KOPT-K1 (cell line): ENCODE measurements around the gene RAP1B.
"Not testable (repeated sequence)": the region's sequence is repeated elsewhere in the genome, so short reads cannot be mapped to it uniquely, and the experiment has no call there.

Source experiments
- H3K27ac ChIP-seq: fragments of 200-600 bp; sonication (generic); 2 replicates; pipeline ENCODE4 v1.5.1; 2016; ENCODE audit warnings: antibody characterized with exemption, mild to moderate bottlenecking, low read depth, low read length; ENCODE audit not compliant: poor library complexity, severe bottlenecking
- H3K36me3 ChIP-seq: fragments of 200-600 bp; sonication (generic); 2 replicates; pipeline ENCODE4 v1.5.1; 2017; ENCODE audit warnings: antibody characterized with exemption, mild to moderate bottlenecking, low read length, moderate library complexity; ENCODE audit not compliant: insufficient read depth
- H3K9me3 ChIP-seq: fragments of 200-600 bp; sonication (generic); 2 replicates; pipeline ENCODE4 v1.5.1; 2017; ENCODE audit warnings: antibody characterized with exemption, low read length, mild to moderate bottlenecking; ENCODE audit not compliant: insufficient read depth, poor library complexity, severe bottlenecking

RAP1B gene

DNA sequence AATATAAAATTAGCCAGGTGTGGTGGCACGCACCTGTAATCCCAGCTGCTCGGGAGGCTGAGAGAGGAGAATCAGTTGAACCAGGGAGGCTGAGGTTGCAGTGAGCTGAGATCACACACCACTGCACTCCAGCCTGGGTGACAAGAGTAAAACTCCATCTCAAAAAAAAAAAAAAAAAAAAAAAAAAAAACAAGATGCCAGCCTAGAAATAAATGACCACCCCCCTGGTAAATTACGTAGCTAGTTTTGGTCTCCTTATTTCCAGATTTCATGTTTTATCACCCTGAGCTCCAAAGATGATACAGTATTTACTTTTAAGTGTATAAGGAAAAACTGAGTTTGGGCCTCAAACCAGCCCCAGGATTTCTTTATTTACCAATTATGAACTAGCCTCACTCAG lies 26.7 kb downstream of the RAP1B start:
- H3K27ac ChIP-seq, H3K9me3 ChIP-seq: not testable (repeated sequence)
- peaks cover 36% of the 10 kb centered on the region for H3K36me3 ChIP-seq

DNA sequence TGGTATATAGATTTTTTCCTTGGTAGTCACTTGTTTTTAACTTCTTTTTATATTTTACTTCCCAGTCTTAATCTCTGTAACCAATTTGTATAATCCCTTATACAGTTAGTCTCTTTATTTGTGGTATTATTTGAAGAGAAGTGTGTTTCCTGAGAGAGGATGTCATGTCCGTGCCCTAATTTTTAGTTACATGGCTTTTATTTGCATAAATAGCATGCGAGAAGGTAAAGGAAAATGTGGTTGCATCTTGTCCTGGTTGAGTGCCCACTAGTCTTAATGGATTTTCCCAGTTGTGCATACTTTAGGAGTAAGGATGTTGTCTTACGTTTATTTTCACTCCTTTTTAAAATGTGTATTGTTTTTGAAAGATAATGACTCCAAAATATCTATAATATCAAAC lies 27.5 kb downstream of the RAP1B start:
- Histone ChIP-seq H3K9me3 (no peaks in the 10 kb centered on the region), H3K36me3 (peaks cover 38% of the 10 kb centered on the region), H3K27ac (no peak overlapping the region)

DNA sequence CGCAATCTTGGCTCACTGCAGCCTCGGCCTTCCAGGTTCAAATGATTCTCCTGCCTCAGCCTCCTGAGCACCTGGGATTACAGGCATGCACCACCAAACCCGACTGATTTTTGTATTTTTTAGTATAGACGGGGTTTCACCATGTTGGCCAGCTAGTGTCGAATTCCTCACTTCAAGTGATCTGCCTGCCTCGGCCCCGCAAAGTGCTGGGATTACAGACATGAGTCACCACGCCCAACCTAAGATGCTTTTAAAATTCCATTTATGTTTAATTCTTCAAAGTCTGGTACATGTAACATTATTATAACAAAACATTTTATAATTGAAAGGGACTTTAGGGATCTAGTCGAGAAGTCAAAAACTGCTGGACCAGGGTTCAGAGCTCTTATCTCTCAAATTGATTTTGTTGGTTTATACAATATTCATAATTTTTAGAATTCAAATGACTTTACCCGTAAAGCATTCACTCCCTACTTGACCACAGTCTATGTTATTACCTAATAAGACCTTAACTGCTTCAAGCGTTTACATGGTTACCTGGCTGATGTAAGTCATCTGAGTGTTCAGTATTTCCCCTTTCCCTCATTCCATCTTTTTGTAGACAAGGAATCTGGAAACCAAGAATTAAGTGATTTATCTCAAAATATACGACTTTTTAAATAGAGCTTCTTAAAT lies 28.2 kb downstream of the RAP1B start:
- no peak overlapping the region for H3K27ac ChIP-seq
- no peaks in the 10 kb centered on the region for H3K9me3 ChIP-seq
- H3K36me3 ChIP-seq: peaks cover 42% of the 10 kb centered on the region

DNA sequence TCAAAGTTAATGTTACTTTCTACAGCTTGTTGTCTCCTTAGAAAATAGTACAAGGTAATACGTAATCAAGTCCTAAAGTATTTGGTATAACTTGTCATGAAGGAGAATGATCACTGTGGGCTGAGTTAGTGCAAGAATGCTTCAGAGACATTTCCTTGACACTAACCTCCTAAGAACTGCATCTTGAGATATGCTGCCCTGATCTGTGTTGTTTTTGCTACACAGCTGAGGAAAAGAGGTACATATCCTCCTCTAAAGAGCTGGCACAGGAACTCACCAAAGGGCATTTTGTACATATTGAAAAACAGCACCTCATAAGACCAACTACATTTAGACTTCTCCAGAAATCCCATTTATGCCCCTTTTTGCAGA lies 28.7 kb downstream of the RAP1B start:
- no peak overlapping the region for H3K27ac ChIP-seq
- no peaks in the 10 kb centered on the region for H3K9me3 ChIP-seq
- H3K36me3 ChIP-seq: peaks cover 42% of the 10 kb centered on the region

DNA sequence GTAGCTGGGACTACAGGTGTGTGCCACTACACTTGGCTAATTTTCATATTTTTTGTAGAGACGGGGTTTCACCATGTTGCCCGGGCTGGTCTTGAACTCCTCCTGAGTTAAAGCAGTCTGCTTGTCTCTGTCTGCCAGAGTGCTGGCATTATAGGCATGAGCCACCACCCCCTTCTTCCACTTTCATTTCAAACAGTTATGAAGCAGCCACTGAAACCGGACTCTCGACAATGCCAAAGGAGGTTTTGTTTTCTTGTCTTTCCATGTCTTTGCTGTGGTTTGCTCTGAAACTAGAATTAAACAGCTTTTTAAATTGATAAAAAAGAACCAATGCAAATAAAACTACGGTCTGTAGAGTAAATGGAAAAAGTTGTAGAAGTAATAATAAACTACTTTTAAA lies 30.4 kb downstream of the RAP1B start:
- Histone ChIP-seq H3K27ac (no peak overlapping the region), H3K36me3 (peaks cover 53% of the 10 kb centered on the region), H3K9me3 (no peaks in the 10 kb centered on the region)

DNA sequence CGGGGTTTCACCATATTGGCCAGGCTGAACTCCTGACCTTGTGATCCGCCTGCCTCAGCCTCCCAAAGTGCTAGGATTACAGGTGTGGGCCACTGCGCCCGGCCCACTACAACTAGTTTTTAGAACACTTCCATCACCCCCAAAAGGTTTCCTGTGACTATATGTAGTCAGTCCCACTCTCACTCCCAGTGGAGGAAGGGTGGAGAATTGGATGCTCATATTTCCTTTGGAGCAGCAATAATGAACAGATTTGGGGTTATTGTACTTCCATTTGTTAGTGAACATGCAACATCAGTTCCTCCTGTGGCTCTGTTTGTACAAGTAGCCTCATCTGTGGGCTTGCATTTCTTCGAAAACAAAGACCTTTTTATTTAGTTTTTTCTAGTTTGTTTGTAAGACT lies 35.8 kb downstream of the RAP1B start:
- Histone ChIP-seq H3K36me3 (peaks cover 74% of the 10 kb centered on the region), H3K9me3 (no peaks in the 10 kb centered on the region), H3K27ac (no peak overlapping the region)

DNA sequence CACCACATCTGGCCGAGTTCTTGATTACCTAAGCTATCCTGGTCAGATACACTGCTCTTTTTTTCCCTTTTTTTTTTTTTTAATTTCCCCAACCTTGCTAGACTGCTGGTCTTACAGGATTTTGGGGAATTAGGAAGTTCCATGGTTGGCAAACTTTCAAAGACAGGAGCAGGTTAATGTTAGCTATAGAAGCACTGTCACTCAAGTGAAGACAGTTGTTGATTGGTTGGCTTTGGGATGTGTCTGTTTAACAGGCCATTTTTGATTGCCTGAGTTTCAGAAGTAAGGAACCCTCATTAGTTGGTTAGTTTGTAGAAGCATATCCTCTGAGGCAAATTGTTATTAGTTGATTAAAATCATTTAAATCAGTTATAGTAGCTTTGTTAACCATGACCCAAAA lies 36.8 kb downstream of the RAP1B start:
- Histone ChIP-seq H3K9me3 (no peaks in the 10 kb centered on the region), H3K36me3 (peaks cover 76% of the 10 kb centered on the region), H3K27ac (no peak overlapping the region)

DNA sequence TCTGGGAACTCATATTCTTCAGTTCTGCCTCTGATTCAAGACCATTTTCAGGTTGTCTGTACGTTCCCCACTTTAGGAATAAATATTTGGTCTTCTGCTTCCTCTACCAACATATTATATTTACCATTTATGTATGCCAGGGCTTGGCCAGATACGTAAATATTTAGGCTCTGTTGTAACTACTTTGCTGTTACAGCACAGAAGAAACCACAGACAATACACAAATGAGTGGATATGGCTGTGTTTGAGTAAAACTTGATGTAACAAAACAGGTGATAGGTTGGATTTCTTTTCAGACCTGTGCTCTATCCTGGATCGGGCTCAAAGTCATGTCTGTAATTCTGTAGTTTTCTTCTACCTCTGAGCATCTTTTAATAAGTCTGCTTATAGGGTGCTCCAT lies 37.5 kb downstream of the RAP1B start:
- Histone ChIP-seq H3K9me3 (no peaks in the 10 kb centered on the region), H3K27ac (no peak overlapping the region), H3K36me3 (peaks cover 76% of the 10 kb centered on the region)

DNA sequence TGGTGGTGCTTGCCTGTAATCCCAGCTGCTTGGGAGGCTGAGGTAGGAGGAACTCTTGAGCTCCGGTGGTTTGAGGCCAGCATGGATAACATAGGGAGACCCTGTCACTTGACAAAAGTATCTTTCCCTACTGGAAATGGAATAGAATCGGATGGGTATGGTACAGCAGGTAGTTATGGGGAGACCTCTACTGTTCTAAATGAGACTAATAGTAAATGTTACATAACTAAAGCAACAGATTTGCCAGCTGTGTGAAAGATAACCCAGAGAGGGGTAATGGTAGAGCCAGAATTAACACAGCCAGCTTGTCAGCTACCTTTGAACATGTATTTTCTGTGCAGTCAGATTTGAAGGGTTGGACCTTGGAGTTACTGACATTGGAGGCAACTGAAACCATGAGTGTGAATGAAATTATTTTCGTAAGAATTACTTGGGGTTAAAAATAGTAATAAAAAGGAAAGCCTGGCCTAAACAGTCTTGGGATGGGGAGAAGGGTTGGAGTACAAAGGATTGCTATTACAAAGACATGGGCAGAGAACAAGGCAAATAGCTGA lies 54.4 kb downstream of the RAP1B start:
- Histone ChIP-seq H3K27ac (no peak overlapping the region), H3K9me3 (no peaks in the 10 kb centered on the region), H3K36me3 (peaks cover 48% of the 10 kb centered on the region)

DNA sequence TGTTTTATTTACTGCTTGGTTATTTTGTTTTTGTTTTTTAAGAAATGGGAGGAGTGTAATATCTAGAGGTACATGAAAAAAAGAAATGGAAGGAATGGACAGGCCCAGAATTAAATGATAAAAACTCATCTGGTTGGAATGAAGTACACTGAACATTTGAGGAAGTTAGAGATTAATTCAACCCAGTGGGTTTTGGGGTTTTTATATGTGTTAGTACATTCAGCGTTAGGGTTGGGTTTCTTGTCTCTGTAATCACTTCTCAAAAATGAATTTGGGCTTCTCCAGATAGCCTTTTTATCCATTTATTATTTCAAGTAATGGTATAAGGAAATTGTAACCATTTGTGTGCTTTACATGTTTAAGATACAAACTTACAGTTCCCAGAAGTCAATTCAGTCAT lies 56.6 kb downstream of the RAP1B start:
- Histone ChIP-seq H3K36me3 (peaks cover 26% of the 10 kb centered on the region), H3K27ac (no peak overlapping the region), H3K9me3 (no peaks in the 10 kb centered on the region)

DNA sequence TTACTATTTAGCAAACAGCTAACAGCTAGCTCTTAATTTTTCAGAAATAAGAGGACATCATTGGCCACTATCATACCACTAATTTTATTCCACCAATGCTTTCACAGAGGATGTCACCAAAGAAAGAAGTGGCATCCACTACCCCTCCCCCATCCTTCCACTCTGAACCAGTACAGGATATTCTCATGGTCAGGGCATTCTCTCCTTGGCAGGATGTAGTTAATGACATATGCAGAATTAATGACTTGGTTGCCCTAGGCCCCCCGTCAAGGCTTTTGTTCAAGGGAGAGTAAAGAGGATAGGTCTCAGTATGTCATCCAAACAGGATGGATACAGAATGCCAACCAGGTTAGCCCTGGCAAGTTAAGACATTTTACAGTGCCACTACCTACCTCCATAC lies 57.2 kb downstream of the RAP1B start:
- no peak overlapping the region for H3K27ac ChIP-seq
- H3K9me3 ChIP-seq: no peaks in the 10 kb centered on the region
- peaks cover 20% of the 10 kb centered on the region for H3K36me3 ChIP-seq

DNA sequence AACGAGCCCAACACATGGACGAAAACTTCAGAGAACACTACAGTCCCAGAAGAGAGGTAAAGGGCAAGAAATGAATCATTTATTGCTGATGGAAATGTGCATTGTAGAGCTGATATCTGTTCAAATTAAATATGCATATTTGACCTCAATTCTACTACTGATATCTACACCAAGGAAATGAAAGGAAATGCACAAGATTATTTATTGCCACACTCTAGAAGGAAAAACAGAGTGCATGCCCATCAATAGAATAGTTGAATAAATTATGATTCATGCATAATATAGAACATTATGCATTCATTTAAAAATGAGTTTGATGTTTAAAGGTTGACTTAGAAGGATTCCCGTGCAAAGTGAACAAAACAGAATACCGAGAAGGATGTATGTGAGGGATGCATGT lies 60.5 kb downstream of the RAP1B start:
- Histone ChIP-seq H3K27ac (no peak overlapping the region), H3K36me3 (no peaks in the 10 kb centered on the region), H3K9me3 (no peaks in the 10 kb centered on the region)

DNA sequence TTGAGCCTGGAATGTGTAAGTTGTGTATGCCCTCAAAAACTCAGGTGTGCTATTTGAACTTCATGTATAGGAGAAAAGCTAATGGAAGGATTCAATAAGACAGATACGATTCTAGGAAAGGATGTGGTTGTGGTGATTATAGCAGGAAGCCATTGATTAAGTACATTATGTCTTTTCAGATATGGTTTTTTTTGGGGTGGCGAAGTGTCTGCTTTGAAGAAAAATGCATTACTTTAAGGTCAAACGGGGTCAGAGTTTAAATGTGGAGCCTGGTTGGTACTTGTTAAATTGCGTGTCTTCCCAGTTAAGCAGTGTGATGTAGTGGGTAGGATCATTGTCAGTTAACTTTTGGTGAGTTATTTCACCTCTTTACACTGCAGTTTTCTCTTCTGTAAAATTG lies 63.1 kb downstream of the RAP1B start:
- Histone ChIP-seq H3K36me3 (no peaks in the 10 kb centered on the region), H3K9me3 (no peaks in the 10 kb centered on the region)

DNA sequence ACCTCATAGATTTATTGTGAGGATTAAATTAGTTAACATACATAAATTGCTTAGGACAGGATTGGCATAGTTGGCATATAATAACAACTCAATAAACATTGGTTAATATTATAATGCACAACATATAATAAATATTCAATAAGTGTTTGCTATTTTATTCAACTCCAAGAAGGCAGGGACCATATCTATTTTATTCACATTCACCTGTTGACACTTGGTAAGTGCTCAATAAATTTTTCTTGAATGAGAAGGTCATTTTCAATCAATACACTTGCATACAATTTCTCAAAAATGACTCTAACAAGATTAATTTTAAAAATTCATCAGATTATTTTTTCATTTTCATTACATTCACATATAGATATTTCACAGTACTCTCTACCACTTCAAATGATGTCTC lies 63.7 kb downstream of the RAP1B start:
- no peaks in the 10 kb centered on the region for H3K9me3 ChIP-seq
- no peaks in the 10 kb centered on the region for H3K36me3 ChIP-seq
- H3K27ac ChIP-seq: peak overlapping the region; percentile 52

More for the DNA sequence above, 63.1 kb downstream of the RAP1B start:
- H3K27ac ChIP-seq: peak overlapping the region; percentile 52

DNA sequence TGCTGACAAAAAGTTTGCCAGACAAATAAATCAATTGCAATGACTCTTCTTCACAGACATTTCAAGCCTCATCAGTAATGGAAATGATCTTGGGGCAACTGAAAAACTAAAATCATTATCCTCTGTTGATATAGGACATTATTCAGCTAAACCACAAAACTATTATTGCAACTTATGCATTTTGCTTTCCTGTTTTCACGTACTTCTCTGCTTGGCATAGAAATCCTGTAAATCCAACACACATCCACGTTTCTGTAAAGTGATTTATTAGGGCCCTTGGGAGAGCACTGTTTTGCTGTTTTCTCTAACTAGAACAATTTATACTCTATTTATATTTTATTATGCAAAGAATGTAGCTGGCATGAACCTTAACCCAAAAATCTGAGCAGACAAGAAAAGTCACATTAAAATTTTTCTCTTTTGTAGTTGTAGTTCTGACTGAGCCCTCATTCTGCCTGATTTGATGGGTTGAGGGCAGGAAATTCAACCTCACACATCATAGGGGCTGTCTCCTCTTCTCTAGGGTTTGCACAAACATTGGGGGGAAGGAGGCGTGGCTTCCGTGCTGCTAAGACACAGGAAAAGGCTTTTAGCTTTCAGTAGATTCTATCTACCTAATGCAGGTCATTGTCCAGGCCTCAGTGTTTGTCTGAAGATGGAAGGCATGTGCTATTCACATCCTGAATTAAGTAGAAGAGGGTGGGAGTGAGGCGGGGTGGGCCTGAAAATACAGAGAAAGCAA lies 64.6 kb downstream of the RAP1B start:
- Histone ChIP-seq H3K36me3 (no peaks in the 10 kb centered on the region), H3K9me3 (no peaks in the 10 kb centered on the region), H3K27ac (peak overlapping the region; percentile 52)

DNA sequence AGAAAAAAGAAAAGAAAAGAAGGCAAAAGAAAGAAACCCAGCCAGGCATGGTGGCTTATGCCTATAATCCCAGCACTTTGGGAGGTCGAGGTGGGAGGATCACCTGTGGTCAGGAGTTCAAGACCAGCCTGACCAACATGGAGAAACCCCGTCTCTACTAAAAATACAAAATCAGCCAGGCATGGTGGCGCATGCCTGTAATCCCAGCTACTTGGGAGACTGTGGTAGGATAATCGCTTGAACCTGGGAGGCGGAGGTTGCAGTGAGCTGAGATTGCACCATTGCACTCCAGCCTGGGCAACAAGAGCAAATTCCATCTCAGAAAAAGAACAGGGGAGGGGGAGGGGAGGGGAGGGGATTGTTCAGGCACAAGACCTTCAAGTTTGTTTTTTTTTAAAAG lies 66.2 kb downstream of the RAP1B start:
- not testable (repeated sequence) for H3K9me3 ChIP-seq, H3K27ac ChIP-seq, H3K36me3 ChIP-seq
